Measurements from ENCODE around the gene PKNOX2.

GRCh38 chr11:125346565-125347260 is 182.2 kb downstream of the PKNOX2 start:
- TF ChIP-seq POLR2A (IDR thresholded peaks at IDR 0.05) (no peak), CTCF (IDR thresholded peaks at IDR 0.05) (no peak)
